B cell (primary cell): ENCODE results near the gene CBLN3.

Experiments used
- CTCF ChIP-seq: fragments of 200-600 bp; IDR thresholded peaks from one replicate; pipeline ENCODE4 v1.8.0; 2022; ENCODE audit warnings: antibody characterized with exemption, mild to moderate bottlenecking
- EZH2 ChIP-seq: IDR thresholded peaks from 2 replicates; pipeline ENCODE4 v1.6.1; 2012; ENCODE audit warnings: borderline replicate concordance, low read depth, mild to moderate bottlenecking, moderate library complexity, low read length; ENCODE audit not compliant: insufficient read depth, poor library complexity, severe bottlenecking

GRCh38 chr14:24437020-24437735, 7.7 kb upstream of the CBLN3 start:
- TF ChIP-seq CTCF = no peak
- TF ChIP-seq EZH2 = no peak
